ENCODE measurements around the gene KDM4E.
A peak's percentile ranks its signal among the peaks of the same experiment; 100 is the strongest.
"Not testable (repeated sequence)": the region's sequence is repeated elsewhere in the genome, so short reads cannot be mapped to it uniquely, and the experiment has no call there.

Gene KDM4E

GRCh38 chr11:95024958-95025357 lies at the start of gene KDM4E:
KDM4E (plus strand) TSS chr11:95025258; CDS start chr11:95025558, 300 bp downstream.
- no peak for DNase-seq

GRCh38 chr11:94975599-94975998 lies 49.5 kb upstream of the KDM4E start:
- no peak for DNase-seq

GRCh38 chr11:94987378-94987777 lies 37.7 kb upstream of the KDM4E start:
- no peak for DNase-seq

GRCh38 chr11:94988748-94989147 lies 36.3 kb upstream of the KDM4E start:
- no peak for DNase-seq

GRCh38 chr11:94993400-94993943 lies 31.6 kb upstream of the KDM4E start:
- no peak for DNase-seq

- no peak for DNase-seq
Observed at GRCh38 chr11:94997437-94997836, 27.6 kb upstream of the KDM4E start.

- no peak for DNase-seq
Observed at GRCh38 chr11:94998285-94998684, 26.8 kb upstream of the KDM4E start.

- DNase-seq, result peak; percentile 13 to 55 (median 33)
Observed at GRCh38 chr11:95003716-95004115, 21.3 kb upstream of the KDM4E start.

- no peak for DNase-seq
Observed at GRCh38 chr11:95005642-95006041, 19.4 kb upstream of the KDM4E start.

- DNase-seq, result no peak
Observed at GRCh38 chr11:95011376-95011775, 13.7 kb upstream of the KDM4E start.

- no peak for DNase-seq
Observed at GRCh38 chr11:95014184-95014821, 10.8 kb upstream of the KDM4E start.

- DNase-seq, result no peak
Observed at GRCh38 chr11:95016139-95016538, 8.9 kb upstream of the KDM4E start.

- DNase-seq, result not testable (repeated sequence)
Observed at GRCh38 chr11:95021468-95021867, 3.6 kb upstream of the KDM4E start.

- DNase-seq, result not testable (repeated sequence)
Observed at GRCh38 chr11:95025594-95025993, 536 bp downstream of the KDM4E start.

GRCh38 chr11:95028357-95028756 lies 3.3 kb downstream of the KDM4E start:
- DNase-seq, result peak; percentile 17 to 62 (median 20)

- DNase-seq, result no peak
Observed at GRCh38 chr11:95033051-95033450, 8.0 kb downstream of the KDM4E start.

- no peak for DNase-seq
Observed at GRCh38 chr11:95035316-95035715, 10.3 kb downstream of the KDM4E start.

GRCh38 chr11:95037356-95038035 lies 12.4 kb downstream of the KDM4E start:
- peak in 1 of 3 donors; percentile 14 for DNase-seq

GRCh38 chr11:95042239-95042638 lies 17.2 kb downstream of the KDM4E start:
- DNase-seq, result no peak

- no peak for DNase-seq
Observed at GRCh38 chr11:95042906-95043305, 17.8 kb downstream of the KDM4E start.

- no peak for DNase-seq
Observed at GRCh38 chr11:95044010-95044409, 19.0 kb downstream of the KDM4E start.

GRCh38 chr11:95045812-95046211 lies 20.8 kb downstream of the KDM4E start:
- DNase-seq, result no peak

- DNase-seq, result not testable (repeated sequence)
Observed at GRCh38 chr11:95049122-95049521, 24.1 kb downstream of the KDM4E start, which contains the start of gene KDM4F. KDM4F (plus strand) TSS chr11:95049422.

- DNase-seq, result no peak
Observed at GRCh38 chr11:95050595-95051202, 25.6 kb downstream of the KDM4E start.

Data from suppressor macrophage treated with lipopolysaccharide for 1 hour (primary cell).